Esophagus squamous epithelium (tissue), 4 donors: ENCODE measurements around the gene PRRT1.
"Not testable (repeated sequence)": the region's sequence is repeated elsewhere in the genome, so short reads cannot be mapped to it uniquely, and the experiment has no call there.

Source experiments
- POLR2A ChIP-seq, 4 donors: fragments of 450-650 bp; IDR thresholded peaks; one replicate each; pipeline ENCODE4 v1.6.1; 2017; ENCODE audit warnings: antibody characterized with exemption in 4 of 4, mild to moderate bottlenecking in 4 of 4, moderate library complexity in 3 of 4
- TF ChIP-seq, protein P1 (sequence below), 6 experiments: fragments of 450-650 bp in 4 of 6; fragments of 200-600 bp in 2 of 6; sonication (generic) in 2 of 6; IDR thresholded peaks; one replicate each; pipeline ENCODE4 v1.5.1; 2016 to 2019; ENCODE audit warnings: antibody characterized with exemption in 6 of 6, mild to moderate bottlenecking in 4 of 6, moderate library complexity in 4 of 6

DNA sequence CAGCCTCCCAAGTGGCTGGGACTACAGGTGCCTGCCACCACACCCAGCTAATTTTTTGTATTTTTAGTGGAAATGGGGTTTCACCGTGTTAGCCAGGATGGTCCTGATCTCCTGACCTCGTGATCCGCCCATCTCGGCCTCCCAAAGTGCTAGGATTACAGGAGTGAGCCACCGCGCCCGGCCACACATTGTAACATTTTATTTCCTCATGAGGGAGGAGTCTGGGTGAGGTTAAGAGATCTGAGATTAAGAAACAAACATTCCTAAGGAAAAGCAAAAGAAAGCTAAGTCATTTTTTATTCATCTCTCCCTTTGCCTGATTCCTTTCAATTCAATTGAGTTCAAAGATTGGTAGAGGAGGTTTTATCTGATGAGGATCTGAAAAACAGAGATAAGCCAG lies 7.5 kb downstream of the PRRT1 start:
- TF ChIP-seq, protein P1, sequence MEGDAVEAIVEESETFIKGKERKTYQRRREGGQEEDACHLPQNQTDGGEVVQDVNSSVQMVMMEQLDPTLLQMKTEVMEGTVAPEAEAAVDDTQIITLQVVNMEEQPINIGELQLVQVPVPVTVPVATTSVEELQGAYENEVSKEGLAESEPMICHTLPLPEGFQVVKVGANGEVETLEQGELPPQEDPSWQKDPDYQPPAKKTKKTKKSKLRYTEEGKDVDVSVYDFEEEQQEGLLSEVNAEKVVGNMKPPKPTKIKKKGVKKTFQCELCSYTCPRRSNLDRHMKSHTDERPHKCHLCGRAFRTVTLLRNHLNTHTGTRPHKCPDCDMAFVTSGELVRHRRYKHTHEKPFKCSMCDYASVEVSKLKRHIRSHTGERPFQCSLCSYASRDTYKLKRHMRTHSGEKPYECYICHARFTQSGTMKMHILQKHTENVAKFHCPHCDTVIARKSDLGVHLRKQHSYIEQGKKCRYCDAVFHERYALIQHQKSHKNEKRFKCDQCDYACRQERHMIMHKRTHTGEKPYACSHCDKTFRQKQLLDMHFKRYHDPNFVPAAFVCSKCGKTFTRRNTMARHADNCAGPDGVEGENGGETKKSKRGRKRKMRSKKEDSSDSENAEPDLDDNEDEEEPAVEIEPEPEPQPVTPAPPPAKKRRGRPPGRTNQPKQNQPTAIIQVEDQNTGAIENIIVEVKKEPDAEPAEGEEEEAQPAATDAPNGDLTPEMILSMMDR (IDR thresholded peaks at IDR 0.05), result not testable (repeated sequence)
- not testable (repeated sequence) for TF ChIP-seq POLR2A (IDR thresholded peaks at IDR 0.05)
